Fibroblast of skin of scalp (primary cell): ENCODE results near the gene CCDC15.
"Not testable (repeated sequence)": the region's sequence is repeated elsewhere in the genome, so short reads cannot be mapped to it uniquely, and the experiment has no call there.

ENCODE experiments used
- DNase-seq: peaks from one replicate; pipeline ENCODE4 v3.0.0-alpha.2; 2013

Gene CCDC15

DNA sequence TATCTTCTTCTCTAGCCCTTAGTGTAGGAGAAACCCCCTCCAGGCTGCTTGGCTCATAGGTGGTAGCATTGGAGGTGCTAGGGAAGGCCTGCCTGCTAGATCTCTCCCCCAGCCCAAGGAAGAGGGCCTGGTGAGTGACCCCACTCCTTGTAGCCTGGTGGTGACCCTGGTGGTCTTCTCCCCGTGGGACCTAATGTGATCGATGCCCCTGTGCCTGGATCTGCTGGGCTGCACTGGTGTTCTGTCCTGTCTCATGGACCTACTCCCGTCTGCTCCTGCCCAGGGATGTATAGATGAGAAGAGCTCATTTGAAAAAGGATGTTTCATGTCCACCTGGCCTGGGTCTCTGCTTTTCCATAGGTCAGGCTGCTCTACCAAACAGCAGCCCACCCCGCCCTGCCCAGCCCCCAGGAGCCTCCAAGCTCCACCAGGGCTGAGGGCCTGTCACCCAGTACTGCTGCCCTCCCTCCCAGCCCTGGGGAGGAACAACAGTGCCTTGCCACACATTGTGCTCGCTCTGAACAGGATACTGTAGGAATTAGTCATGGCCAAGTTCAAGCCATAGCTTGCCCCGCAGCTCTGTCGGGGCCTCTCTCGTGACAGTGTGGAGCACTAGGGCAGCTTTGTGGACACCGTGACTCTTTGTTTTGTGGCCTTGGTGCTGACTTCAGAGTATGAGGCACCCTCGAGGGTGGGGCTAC, 128.8 kb downstream of the CCDC15 start:
- peak; percentile 49 for DNase-seq

DNA sequence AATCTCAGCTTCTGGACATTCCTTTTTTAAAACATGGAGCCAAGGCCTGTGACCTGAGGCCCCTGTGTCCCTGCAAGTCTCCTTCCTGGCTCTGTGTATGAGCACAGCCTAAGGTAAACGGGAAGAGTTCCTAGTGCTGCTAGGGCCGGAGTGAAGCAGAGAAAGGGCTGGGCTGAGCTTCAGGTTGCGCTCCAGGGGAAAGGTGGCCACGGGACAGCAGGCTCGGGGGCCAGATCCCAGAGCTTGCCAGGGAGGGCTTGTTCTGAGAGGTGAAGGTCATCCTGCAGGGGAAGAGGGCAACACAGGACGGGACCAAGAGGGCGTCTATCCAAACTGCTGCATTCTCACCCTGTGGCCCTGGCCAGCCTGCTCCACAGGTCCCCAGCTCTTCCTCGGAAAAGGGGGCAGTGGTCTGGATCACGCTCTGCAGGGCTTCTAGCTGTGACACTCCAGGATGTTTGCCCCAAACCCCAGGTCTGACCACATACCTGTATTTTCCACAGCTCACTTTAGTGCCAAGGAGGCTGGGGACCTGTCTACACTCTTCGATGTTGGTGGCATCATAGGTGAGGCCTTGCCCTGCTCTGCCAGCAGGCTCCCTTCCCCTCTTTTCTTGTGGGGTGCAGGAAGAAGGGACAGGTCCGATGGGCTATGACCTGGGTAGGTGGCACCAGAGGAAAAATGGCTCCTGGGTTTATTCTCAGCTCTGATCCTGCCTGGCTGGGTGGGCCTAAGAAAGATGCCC, 129.5 kb downstream of the CCDC15 start:
- DNase-seq = no peak

DNA sequence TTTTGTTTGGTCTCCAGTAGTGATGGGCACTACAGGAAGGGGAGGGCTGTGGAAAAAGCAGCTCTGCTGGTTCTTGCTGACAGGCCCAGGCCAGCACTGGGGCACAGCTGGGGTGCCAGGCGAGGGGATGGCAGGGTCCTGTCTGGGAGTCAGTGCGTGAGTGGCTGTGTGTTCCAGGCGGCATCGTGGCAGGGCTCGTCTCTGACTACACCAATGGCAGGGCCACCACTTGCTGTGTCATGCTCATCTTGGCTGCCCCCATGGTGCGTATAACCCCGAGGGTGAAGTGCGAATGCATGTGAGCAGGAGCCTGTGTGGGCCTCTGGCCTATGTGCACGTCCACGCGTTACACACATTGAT, 130.0 kb downstream of the CCDC15 start:
- no peak for DNase-seq

DNA sequence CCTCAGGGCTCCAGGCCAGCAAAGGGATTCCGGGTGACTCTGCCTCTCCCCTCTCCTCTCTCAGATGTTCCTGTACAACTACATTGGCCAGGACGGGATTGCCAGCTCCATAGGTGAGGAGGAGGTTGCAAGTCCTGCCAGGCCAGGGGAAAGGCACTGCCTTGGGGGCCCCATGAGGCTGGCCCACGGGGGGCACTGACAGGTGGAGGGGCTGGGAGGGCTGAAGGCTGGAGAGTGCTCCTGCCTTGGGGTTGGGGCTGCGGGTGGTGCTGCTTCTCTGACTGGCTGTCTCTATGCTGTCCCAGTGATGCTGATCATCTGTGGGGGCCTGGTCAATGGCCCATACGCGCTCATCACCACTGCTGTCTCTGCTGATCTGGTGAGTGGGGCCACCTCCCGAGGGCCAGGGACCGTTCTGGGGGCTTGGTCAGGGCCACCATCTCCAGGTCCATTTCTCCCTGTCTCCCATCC, 130.8 kb downstream of the CCDC15 start:
- no peak for DNase-seq

DNA sequence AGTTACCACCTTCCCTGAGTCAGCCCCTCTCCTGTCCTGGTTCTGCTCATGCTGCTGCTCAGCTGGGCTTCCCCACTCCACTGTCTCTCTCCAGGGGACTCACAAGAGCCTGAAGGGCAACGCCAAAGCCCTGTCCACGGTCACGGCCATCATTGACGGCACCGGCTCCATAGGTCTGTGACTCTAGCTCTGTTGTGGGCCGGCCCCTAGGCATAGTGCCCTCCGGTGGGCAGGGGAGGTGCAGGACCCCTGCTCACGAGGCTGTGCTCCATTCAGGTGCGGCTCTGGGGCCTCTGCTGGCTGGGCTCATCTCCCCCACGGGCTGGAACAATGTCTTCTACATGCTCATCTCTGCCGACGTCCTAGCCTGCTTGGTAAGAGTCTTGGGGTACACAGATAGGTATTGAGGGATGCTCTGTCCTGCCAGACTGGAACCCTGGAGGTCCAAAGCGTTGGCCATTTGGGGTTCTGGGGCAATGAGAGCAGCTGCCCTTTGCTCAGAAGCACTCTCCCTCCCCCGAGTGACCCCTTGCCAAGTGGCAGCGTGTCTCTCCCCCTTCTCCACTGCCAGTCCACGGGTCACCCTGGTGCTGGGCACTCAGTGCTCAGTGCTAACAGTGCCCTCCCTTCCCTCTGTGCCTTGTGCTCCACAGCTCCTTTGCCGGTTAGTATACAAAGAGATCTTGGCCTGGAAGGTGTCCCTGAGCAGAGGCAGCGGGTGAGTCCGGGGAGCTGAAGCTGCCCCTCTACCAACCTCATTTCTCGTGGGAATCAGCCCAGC, 131.5 kb downstream of the CCDC15 start:
- DNase-seq = no peak

DNA sequence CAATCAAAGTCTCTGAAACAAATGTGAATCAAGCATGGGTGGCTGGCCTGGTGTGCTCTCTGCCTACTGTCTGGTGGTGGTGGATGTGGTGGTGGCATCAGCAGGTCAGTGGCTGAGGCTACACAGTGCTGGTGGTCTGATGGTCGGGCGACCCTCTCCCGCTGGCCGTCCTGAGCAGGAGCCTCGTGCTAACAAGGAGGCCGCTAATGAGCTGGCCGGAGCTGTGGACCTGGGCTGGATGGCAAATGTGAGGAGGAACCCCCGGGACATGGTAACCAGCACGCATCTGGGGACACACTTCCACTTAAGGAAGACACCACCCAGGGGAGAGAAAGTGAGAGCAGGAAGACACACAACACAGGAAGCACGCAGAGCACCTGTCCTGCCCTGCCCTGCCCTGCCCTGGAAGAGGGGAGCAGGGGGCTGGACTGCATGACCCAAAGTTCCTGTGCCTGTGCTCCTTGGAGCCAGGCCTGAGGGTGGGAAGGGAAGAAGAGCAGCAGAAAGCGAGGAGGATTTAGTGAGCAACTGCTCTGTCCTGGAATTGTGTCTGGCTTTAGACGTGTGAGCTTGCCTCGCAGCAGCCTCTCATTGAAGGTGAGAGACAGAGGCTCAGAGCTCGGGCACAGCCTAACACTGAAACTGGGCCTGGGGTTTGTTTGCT, 132.8 kb downstream of the CCDC15 start:
- DNase-seq = no peak

DNA sequence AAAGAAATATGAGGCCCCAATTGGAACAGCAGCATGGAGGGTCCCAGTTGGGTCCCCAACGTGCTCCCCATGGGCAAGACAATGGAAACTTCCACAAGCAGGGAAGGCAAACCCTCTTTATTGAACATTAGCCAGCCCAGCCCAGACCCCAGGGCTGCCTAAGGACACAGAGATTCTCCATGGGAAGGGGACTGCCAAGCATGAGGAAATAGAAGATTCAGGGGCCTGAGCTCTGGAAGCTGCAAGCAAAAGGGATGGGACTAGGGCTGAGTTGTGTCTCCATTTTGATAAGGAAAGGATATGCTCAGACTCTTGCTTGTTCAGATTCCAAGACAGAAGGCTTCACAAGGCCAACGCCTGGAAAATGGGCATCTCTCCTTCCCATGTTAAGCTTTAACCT, 134.1 kb downstream of the CCDC15 start:
- no peak for DNase-seq

DNA sequence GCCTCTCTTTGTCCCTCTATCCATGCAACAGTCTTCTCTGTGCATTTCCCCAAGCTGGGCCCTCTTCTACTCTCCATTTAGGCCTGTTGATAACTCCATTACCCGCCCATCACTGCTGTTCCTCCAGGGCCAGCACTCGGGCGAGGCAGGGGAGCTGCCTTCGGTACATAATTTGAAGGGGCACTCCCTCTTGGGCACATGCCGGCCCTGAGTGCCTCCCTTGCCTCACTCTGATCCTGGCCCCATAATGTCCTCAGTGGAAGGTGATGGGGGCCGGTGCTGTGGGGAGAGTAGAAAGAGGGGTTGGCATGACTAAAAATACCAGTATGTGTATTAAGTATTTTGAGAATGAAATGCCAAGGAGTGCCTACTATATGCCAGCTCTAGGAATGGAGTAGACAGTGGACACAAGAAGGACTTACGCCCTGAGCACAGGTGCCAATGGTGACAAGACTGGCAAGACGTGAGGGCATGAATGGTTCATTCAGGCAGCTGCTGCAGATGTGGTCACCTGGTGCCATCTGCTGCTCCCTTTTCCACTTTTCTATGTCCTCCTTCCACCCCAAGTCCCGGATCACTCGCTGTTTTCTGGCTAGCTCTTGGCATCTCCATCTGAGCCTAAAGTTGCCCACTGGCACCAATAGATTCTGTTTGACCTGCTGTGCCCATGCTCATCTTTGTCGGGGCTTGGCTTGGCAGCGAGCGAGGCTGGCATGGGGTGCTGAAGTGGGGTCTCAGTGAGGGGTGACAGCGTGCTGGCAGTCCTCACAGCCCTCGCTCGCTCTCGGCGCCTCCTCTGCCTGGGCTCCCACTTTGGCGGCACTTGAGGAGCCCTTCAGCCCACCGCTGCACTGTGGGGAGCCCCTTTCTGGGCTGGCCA, 134.8 kb downstream of the CCDC15 start:
- no peak for DNase-seq

DNA sequence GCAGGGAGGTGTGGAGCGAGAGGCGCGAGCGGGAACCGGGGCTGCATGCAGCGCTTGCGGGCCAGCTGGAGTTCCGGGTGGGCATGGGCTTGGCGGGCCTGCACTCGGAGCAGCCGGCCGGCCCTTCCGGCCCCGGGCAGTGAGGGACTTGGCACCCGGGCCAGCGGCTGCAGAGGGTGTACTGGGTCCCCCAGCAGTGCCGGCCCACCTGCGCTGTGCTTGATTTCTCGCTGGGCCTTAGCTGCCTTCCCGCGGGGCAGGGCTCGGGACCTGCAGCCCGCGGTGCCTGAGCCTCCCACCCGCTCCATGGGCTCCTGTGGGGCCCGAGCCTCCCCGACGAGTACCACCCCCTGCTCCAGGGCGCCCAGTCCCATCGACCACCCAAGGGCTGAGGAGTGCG, 135.5 kb downstream of the CCDC15 start:
- DNase-seq = not testable (repeated sequence)

DNA sequence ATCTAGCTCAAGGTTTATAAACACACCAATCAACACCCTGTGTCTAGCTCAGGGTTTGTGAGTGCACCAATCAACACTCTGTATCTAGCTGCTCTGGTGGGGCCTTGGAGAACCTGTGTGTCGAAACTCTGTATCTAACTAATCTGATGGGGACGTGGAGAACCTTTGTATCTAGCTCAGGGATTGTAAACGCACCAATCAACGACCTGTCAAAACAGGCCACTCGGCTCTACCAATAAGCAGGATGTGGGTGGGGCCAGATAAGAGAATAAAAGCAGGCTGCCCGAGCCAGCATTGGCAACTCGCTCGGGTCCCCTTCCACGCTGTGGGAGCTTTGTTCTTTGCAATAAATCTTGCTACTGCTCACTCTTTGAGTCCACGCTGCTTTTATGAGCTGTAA, 136.1 kb downstream of the CCDC15 start:
- DNase-seq = not testable (repeated sequence)

DNA sequence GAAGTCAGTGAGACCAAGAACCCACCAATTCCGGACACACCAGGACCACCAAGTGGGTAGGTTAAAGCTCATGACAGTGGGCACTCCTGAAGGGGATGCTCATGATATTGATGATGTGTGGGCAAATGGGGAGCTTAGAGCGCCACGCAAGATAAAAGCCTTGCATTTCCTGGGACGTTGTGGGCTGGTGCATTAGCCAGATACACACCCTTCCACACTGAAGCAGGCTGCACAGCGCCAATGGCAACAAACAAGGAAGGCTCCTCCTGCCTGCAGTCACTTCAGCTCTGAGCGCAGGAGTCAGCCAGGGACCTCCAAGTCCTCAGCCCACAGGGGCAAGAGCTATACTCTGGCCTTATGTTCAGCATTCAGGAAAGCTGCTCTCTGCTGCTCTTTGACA, 136.8 kb downstream of the CCDC15 start:
- no peak for DNase-seq
